MM.1S (cell line): ENCODE measurements around the gene GLT8D2.

Experiments used
- DNase-seq: peaks from one replicate; pipeline ENCODE4 v3.0.0-alpha.2; 2015
- H2AFZ ChIP-seq: fragments of 300-600 bp; sonication (generic); 2 replicates; pipeline ENCODE4 v1.6.0; 2016; ENCODE audit warnings: antibody characterized with exemption, low read length
- H3F3A ChIP-seq: fragments of 300-600 bp; sonication (generic); 2 replicates; pipeline ENCODE4 v1.6.1; 2016; ENCODE audit warnings: mild to moderate bottlenecking, antibody characterized with exemption, low read length, moderate library complexity, mixed read lengths; ENCODE audit not compliant: insufficient read depth
- H3K27ac ChIP-seq: fragments of 300-600 bp; sonication (generic); 2 replicates; pipeline ENCODE4 v1.5.1; 2016; ENCODE audit warnings: mild to moderate bottlenecking, low read length
- H3K27me3 ChIP-seq: fragments of 300-600 bp; sonication (generic); replicated peaks from 2 replicates; pipeline ENCODE4 v1.6.0; 2016; ENCODE audit warnings: low read length; ENCODE audit not compliant: insufficient read depth
- H3K36me3 ChIP-seq: fragments of 300-600 bp; sonication (generic); replicated peaks from 2 replicates; pipeline ENCODE4 v1.6.1; 2016; ENCODE audit warnings: mild to moderate bottlenecking, low read length, mixed read lengths; ENCODE audit not compliant: insufficient read depth
- H3K4me1 ChIP-seq: fragments of 300-600 bp; sonication (generic); 2 replicates; pipeline ENCODE4 v1.6.1; 2016; ENCODE audit warnings: low read length, mixed read lengths
- H3K4me2 ChIP-seq: fragments of 300-600 bp; sonication (generic); 2 replicates; pipeline ENCODE4 v1.6.0; 2016; ENCODE audit warnings: low read depth, low read length
- H3K4me3 ChIP-seq: fragments of 300-600 bp; sonication (generic); 2 replicates; pipeline ENCODE4 v1.5.1; 2016; ENCODE audit warnings: low read length, mixed read lengths
- H3K79me2 ChIP-seq: fragments of 300-600 bp; sonication (generic); 2 replicates; pipeline ENCODE4 v1.6.1; 2016; ENCODE audit warnings: mixed run types, low read length, mixed read lengths
- H3K9ac ChIP-seq: fragments of 300-600 bp; sonication (generic); 2 replicates; pipeline ENCODE4 v1.6.1; 2016; ENCODE audit warnings: low read length, mixed read lengths
- H3K9me2 ChIP-seq: fragments of 300-600 bp; sonication (generic); replicated peaks from 2 replicates; pipeline ENCODE4 v1.6.1; 2016; ENCODE audit warnings: mild to moderate bottlenecking, low read length, mixed read lengths; ENCODE audit not compliant: insufficient read depth
- H3K9me3 ChIP-seq: fragments of 300-600 bp; sonication (generic); replicated peaks from 2 replicates; pipeline ENCODE4 v1.6.1; 2016; ENCODE audit warnings: mild to moderate bottlenecking, low read length, mixed read lengths; ENCODE audit not compliant: insufficient read depth
- H4K20me1 ChIP-seq: fragments of 300-600 bp; sonication (generic); 2 replicates; pipeline ENCODE4 v1.6.1; 2016; ENCODE audit warnings: mild to moderate bottlenecking, low read length, moderate library complexity, mixed read lengths; ENCODE audit not compliant: insufficient read depth
- EZH2 ChIP-seq: fragments of 300-600 bp; sonication (generic); optimal IDR thresholded peaks from 2 replicates; pipeline ENCODE3; 2017; ENCODE audit warnings: low read depth, mild to moderate bottlenecking, antibody characterized with exemption, low read length, mixed read lengths
- EZH2phosphoT487 ChIP-seq: fragments of 300-600 bp; sonication (generic); IDR thresholded peaks from 2 replicates; pipeline ENCODE4 v1.6.1; 2018; ENCODE audit warnings: antibody characterized with exemption, low read length
- TF ChIP-seq, protein P1 (sequence below): fragments of 300-600 bp; sonication (generic); IDR thresholded peaks from 2 replicates; pipeline ENCODE4 v1.5.1; 2016; ENCODE audit warnings: antibody characterized with exemption, low read length, mixed read lengths

Gene GLT8D2

GRCh38 chr12:104091136-104091535 lies 41.1 kb upstream of the GLT8D2 start:
- H3K27ac ChIP-seq = no peak overlapping the region
- peaks cover 3% of the 10 kb centered on the region; the same call in 1 of the 2 replicates for H3K36me3 ChIP-seq
- H3K79me2 ChIP-seq = no peaks in the 10 kb centered on the region
- no peak for DNase-seq
- H3K4me3 ChIP-seq = no peak overlapping the region
- H3K4me2 ChIP-seq = no peak overlapping the region
- no peak overlapping the region for H3K9ac ChIP-seq
- H4K20me1 ChIP-seq = no peaks in the 10 kb centered on the region
- no peaks in the 10 kb centered on the region for H3K9me2 ChIP-seq
- no peak overlapping the region for H2AFZ ChIP-seq
- H3K9me3 ChIP-seq = no peaks in the 10 kb centered on the region
- TF ChIP-seq EZH2phosphoT487 = no peak
- TF ChIP-seq, protein P1, sequence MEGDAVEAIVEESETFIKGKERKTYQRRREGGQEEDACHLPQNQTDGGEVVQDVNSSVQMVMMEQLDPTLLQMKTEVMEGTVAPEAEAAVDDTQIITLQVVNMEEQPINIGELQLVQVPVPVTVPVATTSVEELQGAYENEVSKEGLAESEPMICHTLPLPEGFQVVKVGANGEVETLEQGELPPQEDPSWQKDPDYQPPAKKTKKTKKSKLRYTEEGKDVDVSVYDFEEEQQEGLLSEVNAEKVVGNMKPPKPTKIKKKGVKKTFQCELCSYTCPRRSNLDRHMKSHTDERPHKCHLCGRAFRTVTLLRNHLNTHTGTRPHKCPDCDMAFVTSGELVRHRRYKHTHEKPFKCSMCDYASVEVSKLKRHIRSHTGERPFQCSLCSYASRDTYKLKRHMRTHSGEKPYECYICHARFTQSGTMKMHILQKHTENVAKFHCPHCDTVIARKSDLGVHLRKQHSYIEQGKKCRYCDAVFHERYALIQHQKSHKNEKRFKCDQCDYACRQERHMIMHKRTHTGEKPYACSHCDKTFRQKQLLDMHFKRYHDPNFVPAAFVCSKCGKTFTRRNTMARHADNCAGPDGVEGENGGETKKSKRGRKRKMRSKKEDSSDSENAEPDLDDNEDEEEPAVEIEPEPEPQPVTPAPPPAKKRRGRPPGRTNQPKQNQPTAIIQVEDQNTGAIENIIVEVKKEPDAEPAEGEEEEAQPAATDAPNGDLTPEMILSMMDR = no peak
- H3K27me3 ChIP-seq = no peaks in the 10 kb centered on the region
- no peaks in the 10 kb centered on the region for H3K4me1 ChIP-seq
- H3F3A ChIP-seq = no peaks in the 10 kb centered on the region

DNA sequence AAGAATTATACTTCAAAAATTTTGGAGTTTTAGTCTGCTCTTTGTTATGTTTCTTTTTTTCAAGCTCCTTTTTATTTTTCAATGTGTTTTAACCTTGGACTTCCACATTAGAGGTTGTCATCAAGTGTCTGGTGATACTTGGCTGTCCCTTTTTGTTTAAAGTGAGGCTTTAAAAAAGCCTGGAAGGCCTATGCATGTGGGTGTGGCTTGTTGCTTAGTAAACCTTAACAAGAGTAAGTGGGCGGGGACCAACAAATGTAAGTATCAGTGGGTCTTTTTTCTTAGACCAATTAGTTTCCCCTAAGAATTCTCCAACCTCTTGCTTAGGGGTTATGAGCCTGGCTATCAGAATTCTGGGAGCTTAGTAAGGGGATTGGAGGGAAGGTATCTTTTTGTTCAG lies 40.7 kb upstream of the GLT8D2 start:
- peaks cover 3% of the 10 kb centered on the region; the same call in 1 of the 2 replicates for H3K36me3 ChIP-seq
- H3K9ac ChIP-seq = no peak overlapping the region
- no peaks in the 10 kb centered on the region for H3K9me2 ChIP-seq
- H3K79me2 ChIP-seq = no peaks in the 10 kb centered on the region
- TF ChIP-seq, protein P1 = no peak
- TF ChIP-seq EZH2phosphoT487 (no peak), EZH2 (no peak)
- H2AFZ ChIP-seq = no peak overlapping the region
- no peak for DNase-seq
- no peaks in the 10 kb centered on the region for H3K9me3 ChIP-seq
- no peaks in the 10 kb centered on the region for H3K27me3 ChIP-seq
- no peaks in the 10 kb centered on the region for H3F3A ChIP-seq
- no peak overlapping the region for H3K4me2 ChIP-seq
- H3K4me1 ChIP-seq = no peaks in the 10 kb centered on the region
- H4K20me1 ChIP-seq = no peaks in the 10 kb centered on the region
- no peak overlapping the region for H3K27ac ChIP-seq
- H3K4me3 ChIP-seq = no peak overlapping the region

DNA sequence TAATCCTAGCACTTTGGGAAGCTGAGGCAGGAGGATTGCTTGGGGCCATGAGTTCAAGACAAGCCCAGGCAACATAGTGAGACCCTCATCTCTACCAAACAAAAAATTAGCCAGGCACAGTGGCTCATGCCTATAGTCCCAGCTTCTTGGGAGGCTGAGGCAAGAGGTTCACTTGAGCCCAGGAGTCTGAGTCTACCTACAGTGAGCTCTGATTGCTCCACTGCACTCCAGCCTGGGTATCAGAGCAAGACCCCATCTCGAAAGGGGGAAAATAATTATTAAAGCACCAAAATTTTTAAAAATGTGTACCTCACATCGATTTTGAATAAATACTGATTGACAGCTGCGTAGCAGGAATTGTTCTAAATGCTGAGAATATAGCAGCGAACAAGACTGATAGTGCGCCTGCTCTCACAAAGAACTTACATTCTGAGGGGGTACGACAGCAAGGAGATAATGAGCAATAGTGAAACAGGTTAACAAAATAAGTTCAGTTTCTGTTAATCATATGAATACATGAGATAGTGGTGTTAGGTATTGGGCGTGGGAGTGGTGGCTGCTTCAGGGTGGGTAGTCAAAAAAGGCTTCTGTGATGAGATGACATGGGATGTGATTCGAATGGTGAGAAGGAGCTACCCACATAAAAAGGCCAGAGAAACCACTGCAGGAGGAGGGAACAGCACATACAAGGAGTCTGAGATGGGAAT lies 33.9 kb upstream of the GLT8D2 start:
- Histone ChIP-seq H3K4me2 (no peak overlapping the region), H3K9me2 (no peaks in the 10 kb centered on the region), H3K36me3 (peaks cover 3% of the 10 kb centered on the region; the same call in 1 of the 2 replicates), H3K4me3 (no peak overlapping the region), H4K20me1 (no peaks in the 10 kb centered on the region), H3F3A (no peaks in the 10 kb centered on the region; the same call in 1 of the 2 replicates), H2AFZ (no peak overlapping the region), H3K9ac (no peak overlapping the region), H3K9me3 (no peaks in the 10 kb centered on the region), H3K27me3 (no peaks in the 10 kb centered on the region), H3K79me2 (no peaks in the 10 kb centered on the region), H3K27ac (no peak overlapping the region), H3K4me1 (no peaks in the 10 kb centered on the region)
- DNase-seq = no peak
- TF ChIP-seq EZH2phosphoT487 = no peak

DNA sequence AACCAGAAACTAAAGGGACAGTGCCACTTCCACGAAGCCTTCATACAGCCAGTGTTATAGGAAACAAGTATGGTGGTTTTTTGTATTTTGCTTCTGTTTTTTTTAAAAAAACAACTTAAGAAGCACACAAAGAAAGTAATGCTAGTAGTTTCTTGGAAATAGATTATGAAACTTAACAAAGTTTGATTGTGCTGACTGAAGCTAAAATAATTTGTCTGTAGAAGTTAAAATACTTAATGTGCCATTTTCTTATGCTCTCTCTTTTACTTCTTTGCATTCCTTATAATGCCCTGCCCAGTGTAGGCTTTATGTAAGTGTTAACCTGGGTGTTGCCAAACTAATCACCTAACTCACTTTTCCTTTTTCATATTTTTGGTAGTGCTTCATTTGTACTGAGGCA lies 30.8 kb upstream of the GLT8D2 start:
- no peak overlapping the region for H3K4me2 ChIP-seq
- no peak overlapping the region for H3K4me3 ChIP-seq
- no peak overlapping the region for H3K27ac ChIP-seq

More for the DNA sequence above, 30.8 kb upstream of the GLT8D2 start:
- H3K9me2 ChIP-seq = no peaks in the 10 kb centered on the region
- H3K27me3 ChIP-seq = no peaks in the 10 kb centered on the region
- H3F3A ChIP-seq = no peaks in the 10 kb centered on the region; the same call in 1 of the 2 replicates
- H3K9me3 ChIP-seq = no peaks in the 10 kb centered on the region
- no peaks in the 10 kb centered on the region for H3K4me1 ChIP-seq
- H3K36me3 ChIP-seq = no peaks in the 10 kb centered on the region; the same call in 1 of the 2 replicates
- DNase-seq = no peak
- H3K9ac ChIP-seq = no peak overlapping the region
- H4K20me1 ChIP-seq = no peaks in the 10 kb centered on the region
- no peak overlapping the region for H2AFZ ChIP-seq
- TF ChIP-seq, protein P1 = no peak
- TF ChIP-seq EZH2phosphoT487 (no peak), EZH2 (no peak)
- H3K79me2 ChIP-seq = peaks cover 8% of the 10 kb centered on the region; the same call in 1 of the 2 replicates
